A549 (cell line): ENCODE data around the gene RAB10. TPM values are rescaled to one million over a fixed set of nuclear protein-coding genes. Genes with fewer than 3 reads are reported as not detected.

ENCODE experiments used
- ATAC-seq, 2 experiments: fragments of 200-7000 bp in 1 of 2; fragments of >200 bp in 1 of 2; cut with Nextera tagmentation in 1 of 2; cut with Tn5 transposase in 1 of 2; 3 replicates each; pipeline versions ENCODE4 v1.8.0 to v1.9.1; 2018 to 2020; ENCODE audit warnings: mild to moderate bottlenecking in 1 of 2, moderate library complexity in 1 of 2
- CTCF ChIA-PET: fragments of 300-600 bp; sonication (Branson Sonifier 250); formaldehyde crosslinking; extraction: SDS; loops from one replicate; lab custom pipeline; 2021; ENCODE audit warnings: antibody characterized with exemption, inconsistent platforms; lab: Yijun Ruan, JAX
- POLR2A ChIA-PET: fragments of 350-600 bp; formaldehyde crosslinking; extraction: SDS; loops from one replicate; lab custom pipeline; 2021; ENCODE audit warnings: antibody characterized with exemption, inconsistent platforms; lab: Yijun Ruan, JAX
- DNase-seq, 2 experiments: peaks; one replicate each; pipeline versions ENCODE4 v3.0.0 to v3.0.0-alpha.2; 2011 to 2016; ENCODE audit warnings: low read depth in 1 of 2, low spot score in 1 of 2
- FAIRE-seq: peaks from 2 replicates; lab custom pipeline; 2011; peaks lifted over from hg19 to GRCh38; lab: Jason Lieb, UNC
- H3K27ac ChIP-seq, 2 experiments: fragments of >200 bp; sonication (Bioruptor Twin); formaldehyde crosslinking; 3 replicates each; pipeline ENCODE4 v1.5.1; 2016 to 2017
- H3K4me1 ChIP-seq: fragments of >200 bp; sonication (Bioruptor Twin); formaldehyde crosslinking; 3 replicates; pipeline ENCODE4 v1.6.1; 2016
- H3K4me2 ChIP-seq: fragments of >200 bp; sonication (Bioruptor Twin); formaldehyde crosslinking; 3 replicates; pipeline ENCODE4 v1.6.1; 2016
- H3K4me3 ChIP-seq: fragments of >200 bp; sonication (Bioruptor Twin); formaldehyde crosslinking; 3 replicates; pipeline ENCODE4 v1.5.1; 2016
- H3K9me3 ChIP-seq: fragments of >200 bp; sonication (Bioruptor Twin); formaldehyde crosslinking; 3 replicates; pipeline ENCODE4 v1.6.1; 2016
- CEBPB ChIP-seq, 2 experiments: fragments of >200 bp in 1 of 2; sonication (Bioruptor Twin) in 1 of 2; formaldehyde crosslinking in 1 of 2; IDR thresholded peaks; 2 replicates each; pipeline ENCODE4 v1.6.1; 2012 to 2016
- FOSB ChIP-seq: fragments of 250-450 bp; sonication (Bioruptor Pico); IDR thresholded peaks from 2 replicates; pipeline ENCODE4 v1.5.0; 2020; ENCODE audit warnings: mild to moderate bottlenecking, moderate library complexity
- FOSL2 ChIP-seq, 2 experiments: fragments of 450-650 bp in 1 of 2; fragments of >200 bp in 1 of 2; sonication (Bioruptor Twin) in 1 of 2; formaldehyde crosslinking; IDR thresholded peaks; 2 replicates each; pipeline versions ENCODE4 v1.5.0 to v1.6.1; 2016 to 2020; ENCODE audit warnings: mild to moderate bottlenecking in 1 of 2, moderate library complexity in 1 of 2
- FOXS1 ChIP-seq: fragments of 250-450 bp; sonication (Bioruptor Pico); IDR thresholded peaks from 2 replicates; pipeline ENCODE4 v1.5.0; 2020; ENCODE audit warnings: mild to moderate bottlenecking, moderate library complexity
- HOXA7 ChIP-seq: fragments of 250-450 bp; sonication (Bioruptor Pico); IDR thresholded peaks from 2 replicates; pipeline ENCODE4 v1.5.0; 2020; ENCODE audit warnings: mild to moderate bottlenecking, moderate library complexity
- MYC ChIP-seq: IDR thresholded peaks from 2 replicates; pipeline ENCODE4 v1.6.1; 2012; ENCODE audit warnings: mild to moderate bottlenecking, inconsistent platforms, low read length, improper control_type of control experiment, borderline replicate concordance
- NFE2L2 ChIP-seq: fragments of 150-350 bp; conservative IDR thresholded peaks from 2 replicates; pipeline ENCODE4 v1.6.1; 2014; ENCODE audit warnings: low read length
- NPAS2 ChIP-seq: fragments of 250-450 bp; sonication (Bioruptor Pico); IDR thresholded peaks from 2 replicates; pipeline ENCODE4 v1.8.0; 2022; ENCODE audit warnings: mild to moderate bottlenecking, moderate library complexity, borderline replicate concordance
- POLR2AphosphoS2 ChIP-seq: conservative IDR thresholded peaks from 2 replicates; pipeline ENCODE4 v1.6.1; 2012; ENCODE audit warnings: low read length, improper control_type of control experiment, inconsistent platforms
- RAD21 ChIP-seq, 2 experiments: fragments of >200 bp in 1 of 2; sonication (Bioruptor Twin) in 1 of 2; formaldehyde crosslinking in 1 of 2; IDR thresholded peaks in 1 of 2; conservative IDR thresholded peaks in 1 of 2; 2 replicates in 1 of 2; 3 replicates in 1 of 2; pipeline ENCODE4 v1.6.1; 2012 to 2018; ENCODE audit warnings: inconsistent platforms in 1 of 2
- REST ChIP-seq: fragments of 200-600 bp; sonication (generic); IDR thresholded peaks from 2 replicates; pipeline ENCODE4 v1.6.1; 2016; ENCODE audit warnings: antibody characterized with exemption, mild to moderate bottlenecking, moderate library complexity
- RNF2 ChIP-seq: fragments of 200-600 bp; sonication (generic); IDR thresholded peaks from 2 replicates; pipeline ENCODE4 v1.6.1; 2016; ENCODE audit warnings: low read depth, mild to moderate bottlenecking, antibody characterized with exemption, moderate library complexity, borderline replicate concordance
- SMC3 ChIP-seq: fragments of >200 bp; sonication (Bioruptor Twin); formaldehyde crosslinking; IDR thresholded peaks from 3 replicates; pipeline ENCODE4 v1.6.1; 2018; ENCODE audit warnings: inconsistent platforms
- USF2 ChIP-seq: fragments of 450-650 bp; IDR thresholded peaks from 2 replicates; pipeline ENCODE4 v1.6.1; 2014; ENCODE audit warnings: antibody characterized with exemption
- ZC3H11A ChIP-seq: fragments of 450-650 bp; IDR thresholded peaks from 2 replicates; pipeline ENCODE4 v1.6.1; 2014; ENCODE audit warnings: antibody characterized with exemption, mild to moderate bottlenecking
- ZFP36 ChIP-seq: fragments of 450-650 bp; IDR thresholded peaks from 2 replicates; pipeline ENCODE4 v1.6.1; 2014; ENCODE audit warnings: borderline replicate concordance; ENCODE audit not compliant: partially characterized antibody
- ZNF302 ChIP-seq: fragments of 250-450 bp; sonication (Bioruptor Pico); IDR thresholded peaks from 2 replicates; pipeline ENCODE4 v1.9.0; 2021; ENCODE audit warnings: inconsistent platforms, mild to moderate bottlenecking, moderate library complexity
- ZSCAN20 ChIP-seq: fragments of 250-450 bp; sonication (Bioruptor Pico); IDR thresholded peaks from 2 replicates; pipeline ENCODE4 v1.8.0; 2022; ENCODE audit warnings: mild to moderate bottlenecking, moderate library complexity
- polyA plus RNA-seq, 4 experiments: library from polyadenylated mRNA; depleted of rRNA in 3 of 4; stranded (reverse); fragments of >200 nt; fragmentation: RNase III in 1 of 4; extraction: RNeasy Plus Mini Kit Qiagen cat#74134 plus additional on column Dnase treatment in 1 of 4; gene quantifications; 2 replicates in 3 of 4; 3 replicates in 1 of 4; pipeline ENCODE4 v1.2.3, GENCODE V29; 2011 to 2017
- TF ChIP-seq, protein P1 (sequence below): fragments of 150-350 bp; IDR thresholded peaks from 2 replicates; pipeline ENCODE4 v1.6.1; 2014; ENCODE audit warnings: low read depth, mild to moderate bottlenecking, low read length
- TF ChIP-seq, protein P2 (sequence below): IDR thresholded peaks from 2 replicates; pipeline ENCODE4 v1.6.1; 2012; ENCODE audit warnings: low read depth, borderline replicate concordance

The RAB10 gene
- polyA plus RNA-seq, 2 of the 4 experiments (the other 2 are of a cell fraction) = 272 to 692 TPM

DNA sequence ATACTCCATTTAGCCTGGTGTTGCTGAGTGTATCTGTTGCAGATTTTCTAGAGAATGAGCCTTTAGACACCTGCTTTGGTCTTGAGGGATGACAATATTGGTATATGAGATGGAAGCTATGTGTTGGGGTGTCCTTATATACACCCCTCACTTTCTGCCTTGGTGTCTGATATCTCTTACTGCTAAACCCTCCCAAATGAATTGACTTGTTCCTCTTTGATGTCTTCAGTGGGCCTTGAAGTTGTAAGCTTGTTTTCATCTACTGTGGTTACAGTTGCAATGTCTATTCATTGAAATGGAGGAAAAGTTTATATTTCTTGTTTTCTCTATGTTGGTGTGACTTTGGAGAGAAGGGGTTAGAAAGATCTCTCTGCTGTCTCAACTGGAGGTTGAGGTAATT lies 18.9 kb downstream of the RAB10 start:
- H3K9me3 ChIP-seq = no peaks in the 10 kb centered on the region
- DNase-seq (no peak), FAIRE-seq (no peak), ATAC-seq (no peak)
- H3K4me2 ChIP-seq = no peak overlapping the region
- TF ChIP-seq, protein P1, sequence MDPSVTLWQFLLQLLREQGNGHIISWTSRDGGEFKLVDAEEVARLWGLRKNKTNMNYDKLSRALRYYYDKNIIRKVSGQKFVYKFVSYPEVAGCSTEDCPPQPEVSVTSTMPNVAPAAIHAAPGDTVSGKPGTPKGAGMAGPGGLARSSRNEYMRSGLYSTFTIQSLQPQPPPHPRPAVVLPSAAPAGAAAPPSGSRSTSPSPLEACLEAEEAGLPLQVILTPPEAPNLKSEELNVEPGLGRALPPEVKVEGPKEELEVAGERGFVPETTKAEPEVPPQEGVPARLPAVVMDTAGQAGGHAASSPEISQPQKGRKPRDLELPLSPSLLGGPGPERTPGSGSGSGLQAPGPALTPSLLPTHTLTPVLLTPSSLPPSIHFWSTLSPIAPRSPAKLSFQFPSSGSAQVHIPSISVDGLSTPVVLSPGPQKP = no peak
- TF ChIP-seq ZC3H11A (no peak), MYC (no peak), ZFP36 (no peak), NPAS2 (no peak), CEBPB (IDR thresholded peaks at IDR 0.05) (no peak), ZSCAN20 (no peak), RAD21 (conservative IDR thresholded peaks at IDR 0.05 in 1 of 2, IDR thresholded peaks at IDR 0.05 in 1 of 2) (no peak), NFE2L2 (no peak), FOXS1 (CRISPR knock-in tag) (no peak), ZNF302 (CRISPR knock-in tag) (no peak), RNF2 (no peak), FOSB (no peak), POLR2AphosphoS2 (no peak), SMC3 (no peak), REST (no peak), USF2 (no peak), FOSL2 (IDR thresholded peaks at IDR 0.05) (no peak), FOSL2 (CRISPR knock-in tag; IDR thresholded peaks at IDR 0.05) (no peak), HOXA7 (CRISPR knock-in tag) (no peak)
- TF ChIP-seq, protein P2, sequence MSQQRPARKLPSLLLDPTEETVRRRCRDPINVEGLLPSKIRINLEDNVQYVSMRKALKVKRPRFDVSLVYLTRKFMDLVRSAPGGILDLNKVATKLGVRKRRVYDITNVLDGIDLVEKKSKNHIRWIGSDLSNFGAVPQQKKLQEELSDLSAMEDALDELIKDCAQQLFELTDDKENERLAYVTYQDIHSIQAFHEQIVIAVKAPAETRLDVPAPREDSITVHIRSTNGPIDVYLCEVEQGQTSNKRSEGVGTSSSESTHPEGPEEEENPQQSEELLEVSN = no peak
- H3K27ac ChIP-seq = no peak overlapping the region
- no peak overlapping the region for H3K4me3 ChIP-seq
- POLR2A ChIA-PET = interaction anchor here (1.4 kb wide), 1 partner anchor 19 kb away, joined by 6 read pairs; the partner anchor contains the start of gene RAB10
- CTCF ChIA-PET = interaction anchor here (1.1 to 1.8 kb wide), 4 partner anchors 17 to 132 kb away, joined by 3 to 6 read pairs (median 4); no protein-coding TSS in a partner anchor
- H3K4me1 ChIP-seq = peaks cover 74% of the 10 kb centered on the region
